GM19468 (cell line): ENCODE results near the gene SND1.

Experiments
- ATAC-seq: cut with Tn5 transposase; IDR thresholded peaks from one replicate; pipeline ENCODE4 v1.9.1; 2021; ENCODE audit warnings: mild to moderate bottlenecking, moderate library complexity, moderate number of reproducible peaks; ENCODE audit not compliant: unreplicated experiment; ENCODE audit errors: extremely low read depth

Gene SND1

GRCh38 chr7:128024151-128024550, 372.2 kb downstream of the SND1 start:
- ATAC-seq, result no peak

- no peak for ATAC-seq
These were observed 373.4 kb downstream of the SND1 start for GRCh38 chr7:128025380-128025779.

- no peak for ATAC-seq
These were observed 373.8 kb downstream of the SND1 start for GRCh38 chr7:128025819-128026218.

- ATAC-seq, result no peak
These were observed 374.6 kb downstream of the SND1 start for GRCh38 chr7:128026551-128026950.

GRCh38 chr7:128027485-128027980, 375.5 kb downstream of the SND1 start:
- ATAC-seq, result no peak

- no peak for ATAC-seq
These were observed 377.5 kb downstream of the SND1 start for GRCh38 chr7:128029405-128029995.

GRCh38 chr7:128030263-128030653, 378.3 kb downstream of the SND1 start:
- ATAC-seq, result no peak

GRCh38 chr7:128030654-128031611, 378.9 kb downstream of the SND1 start, which contains the start of gene LRRC4:
TSS of gene LRRC4 (minus strand) at chr7:128031437. CDS start at chr7:128030640, 797 bp downstream.
- ATAC-seq, result peak; percentile 33

GRCh38 chr7:128031901-128032604, 380.1 kb downstream of the SND1 start:
- peak; percentile 30 for ATAC-seq

- no peak for ATAC-seq
These were observed 380.7 kb downstream of the SND1 start for GRCh38 chr7:128032605-128033235.

- ATAC-seq, result no peak
These were observed 381.3 kb downstream of the SND1 start for GRCh38 chr7:128033246-128033645.

- no peak for ATAC-seq
These were observed 382.8 kb downstream of the SND1 start for GRCh38 chr7:128034825-128035224.

- no peak for ATAC-seq
These were observed 383.7 kb downstream of the SND1 start for GRCh38 chr7:128035712-128036111.

- ATAC-seq, result peak; percentile 30
These were observed 384.4 kb downstream of the SND1 start for GRCh38 chr7:128036226-128036940.

GRCh38 chr7:128037081-128037480, 385.1 kb downstream of the SND1 start:
- no peak for ATAC-seq

- ATAC-seq, result no peak
These were observed 386.1 kb downstream of the SND1 start for GRCh38 chr7:128037880-128038619.

GRCh38 chr7:128039544-128039953, 387.6 kb downstream of the SND1 start:
- no peak for ATAC-seq

GRCh38 chr7:128040205-128040604, 388.2 kb downstream of the SND1 start:
- no peak for ATAC-seq

GRCh38 chr7:128041203-128041602, 389.2 kb downstream of the SND1 start:
- no peak for ATAC-seq
